Hematopoietic multipotent progenitor cell treated with erythropoietin and hydrocortisone succinate and interleukin-3 and kit ligand, for 4 days (in vitro differentiated cells): ENCODE measurements around the gene GPBP1.
"Not testable (repeated sequence)": the region's sequence is repeated elsewhere in the genome, so short reads cannot be mapped to it uniquely, and the experiment has no call there.

Source experiments
- DNase-seq: peaks from one replicate; pipeline ENCODE4 v3.0.0-alpha.2; 2015

GPBP1 gene

DNA sequence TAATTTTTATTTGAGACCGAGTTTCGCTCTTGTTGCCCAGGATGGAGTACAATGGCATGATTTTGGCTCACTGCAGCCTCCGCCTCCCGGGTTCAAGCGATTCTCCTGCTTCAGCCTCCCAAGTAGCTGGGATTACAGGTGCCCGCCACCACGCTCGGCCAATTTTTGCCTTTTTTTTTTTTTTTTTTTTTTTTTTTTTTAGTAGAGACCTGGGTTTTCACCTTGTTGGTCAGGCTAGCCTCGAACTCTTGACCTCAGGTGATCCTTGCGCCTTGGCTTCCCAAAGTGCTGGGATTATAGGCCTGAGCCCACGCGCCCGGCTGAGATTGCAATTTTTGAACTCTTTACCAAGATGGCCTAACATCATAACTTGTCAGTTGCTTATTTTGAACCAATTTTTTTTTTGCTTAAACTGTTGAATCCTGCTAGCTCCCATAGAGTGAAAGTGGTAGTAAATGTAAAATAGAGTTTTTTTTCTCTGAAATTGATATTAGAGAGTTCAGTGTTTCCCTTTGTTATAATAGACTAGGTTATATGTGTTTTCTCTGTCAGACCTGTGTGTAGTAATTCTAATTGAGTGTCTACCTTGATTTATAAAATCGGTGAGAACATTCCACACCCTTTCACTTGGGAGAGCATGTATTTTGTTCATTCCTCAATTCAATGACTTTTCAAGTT is 3.8 kb downstream of the GPBP1 start:
- DNase-seq: no peak

DNA sequence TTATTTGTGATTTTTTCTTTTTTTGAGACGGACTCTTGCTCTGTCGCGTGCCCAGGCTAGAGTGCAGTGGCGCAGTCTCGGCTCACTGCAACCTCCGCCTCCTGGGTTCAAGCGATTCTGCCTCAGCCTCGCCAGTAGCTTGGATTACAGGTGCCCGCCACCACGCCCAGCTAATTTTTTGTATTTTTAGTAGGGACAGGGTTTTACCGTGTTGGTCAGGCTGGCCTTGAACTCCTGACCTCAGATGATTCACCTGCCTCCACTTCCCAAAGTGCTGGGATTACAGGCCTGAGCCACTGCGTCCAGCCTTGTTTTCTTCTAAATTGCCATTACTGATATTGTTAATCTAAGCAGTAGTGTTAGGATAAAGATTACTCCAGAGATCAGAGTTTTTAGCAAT is 4.4 kb downstream of the GPBP1 start:
- not testable (repeated sequence) for DNase-seq

GRCh38 chr5:57179262-57180200 is 5.7 kb downstream of the GPBP1 start:
- DNase-seq: no peak

DNA sequence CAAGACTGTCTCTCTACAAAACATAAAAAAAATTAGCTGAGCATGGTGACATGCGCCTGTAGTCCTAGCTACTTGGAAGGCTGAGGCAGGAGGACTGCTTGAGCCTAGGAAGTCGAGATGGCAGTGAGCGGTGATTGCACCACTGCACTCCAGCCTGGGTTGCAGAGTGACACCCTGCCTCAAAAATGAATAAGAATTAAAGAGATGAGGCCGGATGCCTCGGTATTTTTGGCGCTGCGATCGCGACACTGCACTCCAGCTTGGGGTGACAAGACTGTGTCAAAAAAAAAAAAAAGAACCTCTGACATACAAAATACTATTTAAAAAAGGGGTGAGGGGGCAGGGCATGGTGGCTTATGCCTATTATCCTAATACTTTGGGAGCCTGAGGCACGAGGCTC is 7.3 kb downstream of the GPBP1 start:
- no peak for DNase-seq

DNA sequence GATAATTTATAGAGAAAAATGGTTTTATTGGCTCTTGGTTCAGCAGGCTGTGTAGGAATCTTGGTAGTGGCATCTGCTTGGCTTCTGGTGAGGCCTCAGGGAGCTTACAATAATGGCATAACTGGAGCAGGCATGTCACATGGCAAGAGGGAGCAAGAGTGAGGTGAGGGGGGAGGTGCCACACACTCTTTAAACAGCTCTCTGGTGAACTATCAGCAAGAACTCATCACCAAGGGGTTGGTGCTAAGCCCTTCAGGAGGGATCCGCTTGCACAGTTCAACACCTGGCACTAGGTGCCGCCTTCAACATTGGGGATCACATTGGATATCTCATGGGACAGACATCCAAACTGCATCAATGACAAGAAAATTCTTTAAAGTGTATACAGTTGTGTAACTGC is 10.5 kb downstream of the GPBP1 start:
- DNase-seq: peak; percentile 38

DNA sequence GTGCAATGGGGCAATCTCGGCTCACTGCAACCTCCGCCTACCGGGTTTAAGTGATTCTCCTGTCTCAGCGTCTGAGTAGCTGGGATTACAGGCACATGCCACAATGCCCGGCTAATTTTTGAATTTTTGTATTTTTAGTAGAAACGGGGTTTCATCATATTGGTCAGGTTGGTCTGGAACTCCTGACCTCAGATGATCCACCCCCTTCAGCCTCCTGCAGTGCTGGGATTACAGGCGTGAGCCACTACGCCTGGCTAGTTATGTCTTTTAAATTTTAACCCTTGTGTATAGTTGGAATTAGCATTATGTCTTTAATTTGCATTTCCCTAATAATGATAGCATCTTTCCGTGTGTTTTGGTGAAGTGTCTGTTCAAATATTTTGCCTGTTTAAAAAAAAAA is 11.5 kb downstream of the GPBP1 start:
- DNase-seq: no peak

DNA sequence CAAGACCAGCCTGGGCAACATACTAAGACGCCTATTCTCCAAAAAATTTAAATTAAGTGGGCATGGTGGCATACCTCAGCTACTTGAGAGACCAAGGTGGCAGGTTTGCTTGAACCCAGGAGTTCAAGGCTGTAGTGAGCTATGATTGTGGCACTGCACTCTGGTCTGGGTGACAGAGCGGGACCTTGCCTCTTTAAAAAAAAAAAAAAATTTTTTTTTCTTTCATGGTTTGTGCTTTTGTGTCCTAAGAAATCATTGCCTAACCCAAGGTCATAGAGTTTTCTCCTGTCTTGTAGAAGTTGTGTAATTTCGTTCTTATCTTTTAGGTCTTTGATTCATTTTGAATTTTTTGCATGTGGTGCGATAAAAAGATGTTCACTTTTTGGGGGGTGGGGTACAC is 12.3 kb downstream of the GPBP1 start:
- peak; percentile 58 for DNase-seq

DNA sequence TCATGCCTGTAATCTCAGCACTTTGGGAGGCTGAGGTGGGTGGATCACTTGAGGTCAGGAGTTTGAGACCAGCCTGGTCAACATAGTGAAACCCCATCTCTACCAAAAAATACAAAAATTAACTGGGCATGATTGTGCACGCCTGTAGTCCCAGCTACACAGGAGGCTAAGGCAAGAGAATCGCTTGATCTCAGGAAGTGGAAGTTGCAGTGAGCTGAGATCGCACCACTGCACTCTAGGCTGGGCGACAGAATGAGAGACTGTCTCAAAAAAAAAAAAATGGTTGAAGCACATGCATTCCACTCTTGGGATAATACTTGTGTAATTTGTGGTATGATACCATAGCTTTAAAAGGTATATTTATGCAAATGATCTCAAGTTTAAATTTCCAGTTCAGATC is 14.1 kb downstream of the GPBP1 start:
- peak; percentile 42 for DNase-seq

DNA sequence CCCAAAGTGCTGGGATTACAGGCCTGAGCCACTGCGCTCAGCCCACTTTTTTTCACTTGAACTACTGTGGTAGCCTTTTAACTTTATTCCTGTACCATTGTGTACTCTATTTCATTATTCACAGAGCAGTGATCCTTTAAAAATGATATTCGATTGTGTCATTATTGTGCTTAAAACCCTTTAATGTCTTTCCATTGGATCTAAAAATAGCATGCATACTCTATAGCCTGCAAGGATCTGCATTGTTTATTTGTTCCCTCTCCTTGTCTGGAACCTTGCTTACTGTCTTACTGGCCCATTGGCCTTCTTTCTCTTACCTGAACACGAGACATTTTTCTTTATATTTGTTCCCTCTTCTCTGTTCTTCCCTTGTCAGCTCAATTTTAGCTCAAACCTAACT is 15.7 kb downstream of the GPBP1 start:
- DNase-seq: no peak

GRCh38 chr5:57190593-57190992 is 16.7 kb downstream of the GPBP1 start:
- no peak for DNase-seq

DNA sequence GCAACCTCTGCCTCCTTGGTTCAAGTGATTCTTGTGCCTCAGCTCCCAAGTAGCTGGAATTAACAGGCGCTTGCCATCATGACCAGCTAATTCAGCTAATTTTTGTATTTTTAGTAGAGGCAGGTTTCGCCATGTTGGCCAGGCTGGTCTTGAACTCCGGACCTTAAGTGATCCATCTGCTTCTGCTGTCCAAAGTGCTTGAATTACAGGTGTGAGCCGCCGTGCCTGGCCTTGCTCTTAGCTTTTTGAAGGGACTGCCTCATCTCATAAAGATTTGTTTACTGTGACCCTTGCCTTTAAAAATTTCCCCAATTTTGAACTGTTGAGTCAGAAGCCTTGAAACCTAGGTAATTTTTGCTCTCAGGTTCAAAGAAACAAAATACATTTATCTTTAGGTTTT is 17.3 kb downstream of the GPBP1 start:
- DNase-seq: no peak

- DNase-seq: no peak
These were observed 18.1 kb downstream of the GPBP1 start for GRCh38 chr5:57191986-57192385.

DNA sequence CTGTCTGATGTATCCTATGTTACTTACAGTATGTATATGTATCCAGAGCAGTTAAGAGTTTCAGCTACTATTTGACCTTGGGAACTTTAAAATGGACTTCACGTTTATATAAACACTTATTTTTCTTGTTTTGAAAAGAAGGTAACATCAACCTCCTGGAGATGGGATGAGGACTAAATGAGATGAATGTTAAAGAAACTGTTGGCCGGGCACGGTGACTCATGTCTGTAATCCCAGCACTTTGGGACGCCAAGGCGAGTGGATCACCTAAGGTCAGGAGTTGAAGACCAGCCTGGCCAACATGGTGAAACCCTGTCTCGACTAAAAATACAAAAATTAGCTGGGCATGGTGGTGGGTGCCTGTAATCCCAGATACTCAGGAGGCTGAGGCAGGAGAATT is 19.0 kb downstream of the GPBP1 start:
- DNase-seq: not testable (repeated sequence)

- no peak for DNase-seq
These were observed 20.0 kb downstream of the GPBP1 start for GRCh38 chr5:57193757-57194413.

DNA sequence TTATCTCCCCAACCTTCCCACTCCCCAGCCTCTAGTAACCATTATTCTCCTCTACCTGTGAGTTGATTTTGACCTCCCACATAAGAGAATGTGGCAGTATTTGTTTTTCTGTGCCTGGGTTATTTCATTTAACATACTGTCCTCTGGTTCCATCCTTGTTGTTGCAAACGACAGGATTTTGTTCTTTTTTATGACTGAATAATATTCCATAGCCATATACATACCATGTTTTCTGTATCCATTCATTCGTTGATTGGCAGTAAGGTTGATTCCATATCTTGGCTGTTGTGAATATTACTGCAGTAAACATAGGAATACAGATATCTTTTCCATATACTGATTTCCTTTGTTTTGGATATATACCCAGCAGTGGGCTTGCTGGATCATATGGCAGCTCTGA is 20.8 kb downstream of the GPBP1 start:
- no peak for DNase-seq

DNA sequence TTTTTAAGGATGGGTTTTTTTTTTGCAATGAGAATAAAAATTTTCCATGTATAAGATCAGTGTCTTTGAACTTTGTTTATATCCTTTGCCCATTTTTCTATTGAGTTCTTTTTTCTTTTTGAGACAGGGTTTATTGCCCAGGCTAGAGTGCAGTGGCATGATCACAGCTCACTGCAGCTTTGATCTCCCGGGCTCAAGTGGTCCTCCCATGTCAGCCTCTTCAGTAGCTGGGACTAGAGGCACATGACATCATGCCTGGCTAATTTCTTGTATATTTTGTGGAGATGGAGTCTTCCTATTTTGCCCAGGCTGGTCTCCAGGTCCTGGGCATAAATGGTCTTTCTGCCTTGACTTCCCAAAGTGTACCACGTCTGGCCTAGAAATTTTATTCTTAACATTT is 21.2 kb downstream of the GPBP1 start:
- no peak for DNase-seq

- peak; percentile 40 for DNase-seq
These were observed 26.0 kb downstream of the GPBP1 start for GRCh38 chr5:57199866-57200265.

- DNase-seq: no peak
These were observed 29.0 kb downstream of the GPBP1 start for GRCh38 chr5:57202811-57203210.

- no peak for DNase-seq
These were observed 33.3 kb downstream of the GPBP1 start for GRCh38 chr5:57207007-57207653.

DNA sequence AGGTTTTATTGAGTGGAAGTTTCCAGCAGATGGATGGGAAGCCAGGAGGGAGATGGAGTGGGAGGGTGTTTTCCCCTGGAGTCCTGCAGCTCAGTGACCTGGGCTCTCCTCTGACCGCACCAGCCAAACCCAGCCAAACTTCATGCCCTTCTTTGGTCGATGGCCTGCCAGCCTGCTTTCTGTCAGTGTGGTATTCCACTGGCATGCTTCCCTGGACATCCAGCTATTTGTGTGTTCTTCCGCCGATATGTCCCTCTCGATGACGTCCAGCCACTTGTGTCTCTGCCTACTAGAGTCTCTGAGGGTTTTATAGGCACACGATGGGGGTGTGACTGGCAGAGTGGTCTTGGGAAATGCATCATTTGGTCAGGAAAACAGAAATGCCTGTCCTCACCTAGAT is 33.8 kb downstream of the GPBP1 start:
- DNase-seq: no peak

DNA sequence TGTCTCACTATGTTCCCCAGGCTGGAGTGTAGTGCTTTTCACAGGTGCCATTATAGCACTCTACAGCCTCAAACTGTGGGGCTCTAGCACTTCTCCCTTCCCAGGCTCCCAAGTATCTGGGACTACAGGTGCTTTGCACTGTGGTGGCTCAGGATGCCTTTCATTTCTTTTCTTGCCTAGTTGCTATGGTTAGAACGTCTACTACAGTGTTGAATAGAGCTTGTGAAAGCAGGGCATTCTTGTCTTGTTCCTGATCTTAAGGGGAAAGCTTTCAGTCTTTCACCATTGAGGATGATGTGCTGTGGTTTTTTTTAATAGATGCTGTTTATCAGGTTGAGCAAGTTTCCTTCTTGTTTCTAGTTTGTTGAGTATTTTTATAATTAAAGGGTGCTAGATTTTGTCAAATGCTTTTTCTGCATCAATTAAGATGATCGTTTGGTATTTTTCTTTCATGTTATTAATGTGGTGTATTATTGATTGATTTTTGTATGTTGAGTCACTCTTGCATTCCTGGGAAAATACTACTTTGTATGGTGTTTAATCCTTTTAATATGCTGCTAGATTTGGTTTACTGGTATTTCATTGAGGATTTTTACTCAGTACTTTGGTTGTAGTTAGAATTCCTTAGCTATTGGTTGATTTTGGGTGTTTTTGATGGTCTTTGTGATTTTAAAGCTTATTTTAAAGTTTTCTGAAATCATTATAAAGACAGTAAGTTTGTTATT is 35.6 kb downstream of the GPBP1 start:
- DNase-seq: peak; percentile 71

DNA sequence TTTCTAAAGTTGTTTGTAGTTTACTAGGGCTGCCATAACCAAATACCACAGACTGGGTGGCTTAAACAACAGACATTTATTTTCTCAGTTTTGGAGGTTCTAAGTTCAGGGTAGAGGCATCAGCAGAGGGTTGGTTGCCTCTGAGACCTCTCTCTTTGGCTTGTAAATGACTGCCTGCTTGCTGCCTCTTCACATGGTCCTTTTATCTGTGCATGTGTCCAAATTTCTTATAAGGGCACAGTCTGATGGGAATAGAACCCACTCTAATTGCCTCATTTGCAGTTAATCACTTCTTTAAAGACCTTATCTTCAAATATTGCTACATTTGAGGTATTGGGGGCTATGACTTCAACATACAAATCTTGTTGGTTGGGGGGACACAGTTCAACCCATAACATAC is 36.8 kb downstream of the GPBP1 start:
- peak; percentile 39 for DNase-seq

- DNase-seq: no peak
These were observed 37.2 kb downstream of the GPBP1 start for GRCh38 chr5:57211039-57211438.
